Tibial nerve (tissue), 4 donors: ENCODE results near the gene PCBP1.
"Not testable (repeated sequence)": the region's sequence is repeated elsewhere in the genome, so short reads cannot be mapped to it uniquely, and the experiment has no call there.

Experiments
- EP300 ChIP-seq, 2 donors: sonication (generic); formaldehyde crosslinking; IDR thresholded peaks; one replicate each; pipeline ENCODE4 v1.6.1; 2017; ENCODE audit warnings: antibody characterized with exemption in 2 of 2, mild to moderate bottlenecking in 1 of 2
- TF ChIP-seq, protein P1 (sequence below), 5 experiments: fragments of 200-600 bp in 3 of 5; fragments of 450-650 bp in 2 of 5; sonication (generic) in 3 of 5; IDR thresholded peaks; one replicate each; pipeline ENCODE4 v1.5.1; 2016 to 2019; ENCODE audit warnings: antibody characterized with exemption in 5 of 5, mild to moderate bottlenecking in 3 of 5, moderate library complexity in 2 of 5

DNA sequence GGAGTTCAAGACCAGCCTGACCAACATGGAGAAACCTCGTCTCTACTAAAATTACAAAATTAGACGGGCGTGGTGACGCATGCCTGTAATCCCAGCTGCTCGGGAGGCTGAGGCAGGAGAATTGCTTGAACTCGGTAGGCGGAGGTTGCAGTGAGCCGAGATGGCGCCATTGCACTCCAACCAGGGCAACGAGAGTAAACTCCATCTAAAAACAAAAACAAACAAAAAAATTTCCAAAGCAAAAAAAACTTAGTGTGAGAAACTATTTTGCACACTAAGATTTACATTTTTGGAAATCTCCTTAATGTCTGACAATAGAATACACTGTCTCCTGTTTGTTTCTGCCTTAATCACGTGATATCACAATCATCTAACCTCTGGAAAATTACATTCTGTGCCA is 14.4 kb downstream of the PCBP1 start:
- TF ChIP-seq, protein P1, sequence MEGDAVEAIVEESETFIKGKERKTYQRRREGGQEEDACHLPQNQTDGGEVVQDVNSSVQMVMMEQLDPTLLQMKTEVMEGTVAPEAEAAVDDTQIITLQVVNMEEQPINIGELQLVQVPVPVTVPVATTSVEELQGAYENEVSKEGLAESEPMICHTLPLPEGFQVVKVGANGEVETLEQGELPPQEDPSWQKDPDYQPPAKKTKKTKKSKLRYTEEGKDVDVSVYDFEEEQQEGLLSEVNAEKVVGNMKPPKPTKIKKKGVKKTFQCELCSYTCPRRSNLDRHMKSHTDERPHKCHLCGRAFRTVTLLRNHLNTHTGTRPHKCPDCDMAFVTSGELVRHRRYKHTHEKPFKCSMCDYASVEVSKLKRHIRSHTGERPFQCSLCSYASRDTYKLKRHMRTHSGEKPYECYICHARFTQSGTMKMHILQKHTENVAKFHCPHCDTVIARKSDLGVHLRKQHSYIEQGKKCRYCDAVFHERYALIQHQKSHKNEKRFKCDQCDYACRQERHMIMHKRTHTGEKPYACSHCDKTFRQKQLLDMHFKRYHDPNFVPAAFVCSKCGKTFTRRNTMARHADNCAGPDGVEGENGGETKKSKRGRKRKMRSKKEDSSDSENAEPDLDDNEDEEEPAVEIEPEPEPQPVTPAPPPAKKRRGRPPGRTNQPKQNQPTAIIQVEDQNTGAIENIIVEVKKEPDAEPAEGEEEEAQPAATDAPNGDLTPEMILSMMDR (IDR thresholded peaks at IDR 0.05) = not testable (repeated sequence)
- not testable (repeated sequence) for TF ChIP-seq EP300 (IDR thresholded peaks at IDR 0.05)
